SK-N-SH treated with all-trans-retinoic acid at 6 μM for 48 hours (cell line): ENCODE measurements around the gene B4GALT1.

Experiments
- ARNTL ChIP-seq: fragments of 450-650 bp; formaldehyde crosslinking; IDR thresholded peaks from 2 replicates; pipeline ENCODE4 v1.5.0; 2020; ENCODE audit warnings: low read depth, mild to moderate bottlenecking, moderate library complexity, borderline replicate concordance
- BACH2 ChIP-seq: fragments of 250-450 bp; sonication (Bioruptor Pico); IDR thresholded peaks from 2 replicates; pipeline ENCODE4 v1.9.0; 2021; ENCODE audit warnings: mild to moderate bottlenecking, borderline replicate concordance
- ESRRG ChIP-seq: fragments of 250-450 bp; sonication (Bioruptor Pico); IDR thresholded peaks from 2 replicates; pipeline ENCODE4 v1.6.1; 2021; ENCODE audit warnings: mild to moderate bottlenecking
- ISL1 ChIP-seq: fragments of 250-450 bp; sonication (Bioruptor Pico); IDR thresholded peaks from 2 replicates; pipeline ENCODE4 v2.1.2; 2022; ENCODE audit warnings: mild to moderate bottlenecking, moderate library complexity
- PPARA ChIP-seq: fragments of 250-450 bp; sonication (Bioruptor Pico); IDR thresholded peaks from 2 replicates; pipeline ENCODE4 v1.5.0; 2020; ENCODE audit warnings: mild to moderate bottlenecking, borderline replicate concordance
- RARB ChIP-seq: fragments of 250-450 bp; sonication (Bioruptor Pico); IDR thresholded peaks from 2 replicates; pipeline ENCODE4 v1.8.0; 2021; ENCODE audit warnings: mild to moderate bottlenecking, moderate library complexity
- TOX ChIP-seq: fragments of 250-450 bp; sonication (Bioruptor Pico); IDR thresholded peaks from 2 replicates; pipeline ENCODE4 v1.8.0; 2021; ENCODE audit warnings: mild to moderate bottlenecking, moderate library complexity, borderline replicate concordance
- ZFP3 ChIP-seq: fragments of 250-450 bp; sonication (Bioruptor Pico); IDR thresholded peaks from 2 replicates; pipeline ENCODE4 v1.5.0; 2020; ENCODE audit warnings: mild to moderate bottlenecking, moderate library complexity
- ZFP30 ChIP-seq: fragments of 450-650 bp; formaldehyde crosslinking; IDR thresholded peaks from 2 replicates; pipeline ENCODE4 v1.5.0; 2022; ENCODE audit warnings: mild to moderate bottlenecking, moderate library complexity
- TF ChIP-seq, protein P1 (sequence below): fragments of 250-450 bp; sonication (Bioruptor Pico); IDR thresholded peaks from 2 replicates; pipeline ENCODE4 v1.8.0; 2021; ENCODE audit warnings: low read depth, mild to moderate bottlenecking, moderate library complexity, borderline replicate concordance
- TF ChIP-seq, protein P2 (sequence below): fragments of 250-450 bp; sonication (Bioruptor Pico); IDR thresholded peaks from 2 replicates; pipeline ENCODE4 v1.8.0; 2020; ENCODE audit warnings: mild to moderate bottlenecking, moderate library complexity, borderline replicate concordance

DNA sequence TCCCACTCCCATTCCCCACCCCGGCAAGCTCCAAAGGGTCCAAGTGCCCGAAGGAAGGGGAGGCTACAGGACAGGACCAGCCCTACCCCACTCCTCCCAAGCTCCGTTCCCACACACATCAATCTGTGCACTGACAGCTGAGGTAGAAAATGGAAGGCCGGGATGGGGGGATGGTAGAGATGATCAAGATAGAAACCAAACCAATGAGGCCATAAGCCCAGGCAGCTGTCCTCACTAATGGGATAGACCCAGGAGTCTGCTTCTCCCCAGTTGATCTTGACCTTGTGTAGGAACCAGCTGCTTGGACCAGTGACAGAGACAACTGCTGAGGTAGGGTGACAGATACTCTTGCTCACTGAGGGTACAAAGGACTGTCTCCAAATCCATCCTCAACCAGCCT is 38.6 kb downstream of the B4GALT1 start:
- TF ChIP-seq ISL1 (CRISPR knock-in tag) (no peak), PPARA (CRISPR knock-in tag) (no peak), TOX (CRISPR knock-in tag) (no peak), ZFP30 (CRISPR knock-in tag) (no peak), RARB (CRISPR knock-in tag) (no peak), ARNTL (CRISPR knock-in tag) (no peak), ZFP3 (no peak), BACH2 (CRISPR knock-in tag) (no peak), ESRRG (no peak)
- TF ChIP-seq, protein P1, sequence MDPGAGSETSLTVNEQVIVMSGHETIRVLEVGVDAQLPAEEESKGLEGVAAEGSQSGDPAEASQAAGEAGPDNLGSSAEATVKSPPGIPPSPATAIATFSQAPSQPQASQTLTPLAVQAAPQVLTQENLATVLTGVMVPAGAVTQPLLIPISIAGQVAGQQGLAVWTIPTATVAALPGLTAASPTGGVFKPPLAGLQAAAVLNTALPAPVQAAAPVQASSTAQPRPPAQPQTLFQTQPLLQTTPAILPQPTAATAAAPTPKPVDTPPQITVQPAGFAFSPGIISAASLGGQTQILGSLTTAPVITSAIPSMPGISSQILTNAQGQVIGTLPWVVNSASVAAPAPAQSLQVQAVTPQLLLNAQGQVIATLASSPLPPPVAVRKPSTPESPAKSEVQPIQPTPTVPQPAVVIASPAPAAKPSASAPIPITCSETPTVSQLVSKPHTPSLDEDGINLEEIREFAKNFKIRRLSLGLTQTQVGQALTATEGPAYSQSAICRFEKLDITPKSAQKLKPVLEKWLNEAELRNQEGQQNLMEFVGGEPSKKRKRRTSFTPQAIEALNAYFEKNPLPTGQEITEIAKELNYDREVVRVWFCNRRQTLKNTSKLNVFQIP (CRISPR knock-in tag), result no peak
- TF ChIP-seq, protein P2, sequence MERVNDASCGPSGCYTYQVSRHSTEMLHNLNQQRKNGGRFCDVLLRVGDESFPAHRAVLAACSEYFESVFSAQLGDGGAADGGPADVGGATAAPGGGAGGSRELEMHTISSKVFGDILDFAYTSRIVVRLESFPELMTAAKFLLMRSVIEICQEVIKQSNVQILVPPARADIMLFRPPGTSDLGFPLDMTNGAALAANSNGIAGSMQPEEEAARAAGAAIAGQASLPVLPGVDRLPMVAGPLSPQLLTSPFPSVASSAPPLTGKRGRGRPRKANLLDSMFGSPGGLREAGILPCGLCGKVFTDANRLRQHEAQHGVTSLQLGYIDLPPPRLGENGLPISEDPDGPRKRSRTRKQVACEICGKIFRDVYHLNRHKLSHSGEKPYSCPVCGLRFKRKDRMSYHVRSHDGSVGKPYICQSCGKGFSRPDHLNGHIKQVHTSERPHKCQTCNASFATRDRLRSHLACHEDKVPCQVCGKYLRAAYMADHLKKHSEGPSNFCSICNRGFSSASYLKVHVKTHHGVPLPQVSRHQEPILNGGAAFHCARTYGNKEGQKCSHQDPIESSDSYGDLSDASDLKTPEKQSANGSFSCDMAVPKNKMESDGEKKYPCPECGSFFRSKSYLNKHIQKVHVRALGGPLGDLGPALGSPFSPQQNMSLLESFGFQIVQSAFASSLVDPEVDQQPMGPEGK (CRISPR knock-in tag), result no peak
